ENCODE results near the gene ARF1.

ARF1 gene

DNA sequence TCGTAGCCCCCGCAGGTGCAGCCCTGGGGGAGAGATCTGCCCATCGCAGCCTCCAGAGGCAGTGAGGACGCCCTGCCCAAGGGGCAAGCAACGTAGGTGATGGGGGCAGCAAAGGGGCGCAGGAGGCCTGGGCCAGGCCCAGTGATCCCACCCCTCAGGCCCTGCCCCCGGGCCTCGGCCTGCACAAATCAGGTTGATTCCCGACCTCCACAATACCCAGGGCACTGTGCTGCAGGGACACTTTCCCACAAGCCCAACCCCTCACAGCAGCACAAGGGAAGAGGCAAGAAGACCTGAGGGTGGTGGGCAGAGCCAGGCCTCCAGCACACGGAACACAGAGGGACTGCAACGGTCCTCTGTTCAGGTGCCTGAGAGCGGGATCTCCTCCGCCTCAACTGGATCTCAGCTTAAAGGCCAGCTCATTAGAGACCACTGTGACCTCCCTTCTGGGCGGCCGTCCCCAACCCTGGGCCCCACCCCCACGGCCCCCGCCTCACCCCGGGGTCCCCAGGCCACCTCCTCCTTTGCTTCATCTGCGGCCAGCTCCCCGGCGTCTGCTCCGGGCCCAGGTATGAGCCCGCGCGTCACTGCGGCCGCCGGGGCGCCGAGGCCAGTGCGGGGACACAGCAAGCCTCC lies 812 bp upstream of the ARF1 start:
- H3K4me1 ChIP-seq (ENCODE audit: control insufficient read depth, insufficient read depth, low read length), result peaks cover 36% of the 10 kb centered on the region
- H3K27ac ChIP-seq (ENCODE audit: low read depth, low read length), result peak overlapping the region; percentile 64; the same call in 1 of the 2 replicates
- peak overlapping the region; percentile 67 for H3K4me3 ChIP-seq (ENCODE audit: low read depth, low read length)
- peak overlapping the region; percentile 70 for H3K9ac ChIP-seq (ENCODE audit: low read length)
- H3K27me3 ChIP-seq (ENCODE audit: control insufficient read depth, insufficient read depth, low read length), result peaks cover 22% of the 10 kb centered on the region
- no peaks in the 10 kb centered on the region for H3K9me3 ChIP-seq (ENCODE audit: control insufficient read depth, insufficient read depth, low read depth, low read length)
- H3K36me3 ChIP-seq (ENCODE audit: control insufficient read depth, insufficient read depth, low read length), result peaks cover 9% of the 10 kb centered on the region; the same call in 1 of the 2 replicates

DNA sequence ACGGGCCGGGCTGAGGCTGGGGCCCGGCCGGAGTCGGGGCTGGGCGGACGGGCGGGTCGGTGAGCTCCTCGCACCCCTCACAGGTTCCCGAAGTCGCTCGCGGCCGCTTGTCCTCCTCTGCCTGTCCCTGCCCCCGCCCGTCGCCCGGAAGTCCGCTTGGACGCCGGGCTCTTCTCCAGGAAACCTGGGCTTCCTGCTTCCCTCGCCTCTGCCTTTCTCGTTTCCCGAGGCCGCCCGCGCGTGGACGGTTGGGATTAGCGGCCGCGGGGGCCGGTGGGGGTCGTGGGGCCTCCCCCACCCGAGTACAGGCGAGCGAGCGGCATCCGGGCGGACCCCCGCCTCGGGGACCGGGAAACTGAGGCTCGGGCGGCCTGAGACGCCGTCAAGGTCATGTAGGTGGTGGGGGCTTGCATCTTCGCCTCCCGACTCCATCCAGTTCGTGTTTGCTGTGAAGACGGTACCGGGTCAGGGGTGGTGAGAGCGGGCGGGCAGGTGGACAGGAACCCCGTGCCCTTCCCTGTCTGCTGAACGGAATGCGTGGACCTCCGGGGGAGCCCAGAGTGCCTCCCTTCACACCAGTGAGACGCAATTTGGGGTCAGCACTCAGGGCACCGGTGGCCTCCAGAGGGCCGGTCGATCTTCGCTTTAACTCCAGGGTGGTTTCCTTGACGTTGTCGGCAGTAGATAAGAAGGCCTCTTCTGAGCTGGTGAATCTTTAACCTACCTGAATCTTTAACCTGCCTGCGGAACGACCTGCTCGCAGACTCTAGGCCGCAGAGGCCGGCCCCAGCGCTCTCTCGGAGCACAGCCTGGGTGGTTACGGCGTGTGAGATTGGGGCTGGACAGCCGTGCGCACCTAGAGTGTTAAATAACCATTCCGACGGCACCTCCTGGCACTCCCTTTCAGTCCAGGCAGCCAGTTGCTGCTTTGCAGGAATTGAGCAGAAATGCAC lies 686 bp downstream of the ARF1 start:
- H3K9ac ChIP-seq (ENCODE audit: low read length), result peak overlapping the region; percentile 94
- peaks cover 9% of the 10 kb centered on the region for H3K27me3 ChIP-seq (ENCODE audit: control insufficient read depth, insufficient read depth, low read length)
- peak overlapping the region; percentile 94 for H3K27ac ChIP-seq (ENCODE audit: low read depth, low read length)
- peak overlapping the region; percentile 100 for H3K4me3 ChIP-seq (ENCODE audit: low read depth, low read length)
- H3K9me3 ChIP-seq (ENCODE audit: control insufficient read depth, insufficient read depth, low read depth, low read length), result no peaks in the 10 kb centered on the region
- H3K36me3 ChIP-seq (ENCODE audit: control insufficient read depth, insufficient read depth, low read length), result peaks cover 13% of the 10 kb centered on the region
- H3K4me1 ChIP-seq (ENCODE audit: control insufficient read depth, insufficient read depth, low read length), result peaks cover 44% of the 10 kb centered on the region

DNA sequence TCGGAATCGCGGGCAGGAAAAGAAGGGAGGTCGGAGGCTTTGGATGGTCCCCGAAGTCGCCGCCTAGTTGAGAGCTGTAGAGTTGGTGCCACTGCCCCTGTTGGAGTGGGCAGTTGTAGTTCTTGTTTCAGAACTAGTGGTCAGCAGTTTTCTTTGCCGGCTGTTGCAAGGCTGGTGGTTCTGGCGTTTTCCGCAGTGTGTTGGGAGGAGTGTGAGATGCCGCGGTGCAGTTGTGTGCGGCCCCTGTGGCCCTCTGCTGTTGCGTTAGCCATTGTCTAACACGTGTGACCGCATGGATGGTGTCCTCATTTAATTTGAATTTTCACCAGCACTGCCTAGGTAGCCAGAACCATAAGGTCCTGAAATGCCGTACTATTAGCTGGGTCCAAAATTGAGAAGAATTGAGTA lies 1.4 kb downstream of the ARF1 start:
- Histone ChIP-seq H3K9ac (ENCODE audit: low read length) (peak overlapping the region; percentile 94), H3K27ac (ENCODE audit: low read depth, low read length) (peak overlapping the region; percentile 94; the same call in 1 of the 2 replicates), H3K36me3 (ENCODE audit: control insufficient read depth, insufficient read depth, low read length) (peaks cover 20% of the 10 kb centered on the region), H3K9me3 (ENCODE audit: control insufficient read depth, insufficient read depth, low read depth, low read length) (no peaks in the 10 kb centered on the region), H3K27me3 (ENCODE audit: control insufficient read depth, insufficient read depth, low read length) (peaks cover 8% of the 10 kb centered on the region; the same call in 1 of the 2 replicates), H3K4me1 (ENCODE audit: control insufficient read depth, insufficient read depth, low read length) (peaks cover 45% of the 10 kb centered on the region), H3K4me3 (ENCODE audit: low read depth, low read length) (peak overlapping the region; percentile 100)

DNA sequence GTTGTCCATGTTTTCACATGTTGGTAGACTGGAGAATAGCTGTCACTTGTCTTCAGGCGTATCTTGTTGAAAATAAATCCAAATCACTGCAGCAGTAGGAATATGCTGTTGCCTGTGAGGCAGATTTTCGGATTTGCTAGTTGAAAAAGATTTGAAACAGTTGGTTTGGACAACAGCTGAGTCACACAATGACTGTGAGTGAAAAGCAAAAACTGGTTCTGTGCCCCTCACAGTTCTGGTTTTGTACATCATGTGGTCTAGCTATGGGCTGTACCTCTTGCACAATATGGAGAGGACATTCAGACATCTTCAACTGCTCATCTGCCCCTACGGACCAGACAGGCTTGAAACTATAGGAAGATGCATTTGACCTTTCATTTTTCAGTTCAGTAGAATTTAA lies 1.8 kb downstream of the ARF1 start:
- H3K27ac ChIP-seq (ENCODE audit: low read depth, low read length), result no peak overlapping the region

DNA sequence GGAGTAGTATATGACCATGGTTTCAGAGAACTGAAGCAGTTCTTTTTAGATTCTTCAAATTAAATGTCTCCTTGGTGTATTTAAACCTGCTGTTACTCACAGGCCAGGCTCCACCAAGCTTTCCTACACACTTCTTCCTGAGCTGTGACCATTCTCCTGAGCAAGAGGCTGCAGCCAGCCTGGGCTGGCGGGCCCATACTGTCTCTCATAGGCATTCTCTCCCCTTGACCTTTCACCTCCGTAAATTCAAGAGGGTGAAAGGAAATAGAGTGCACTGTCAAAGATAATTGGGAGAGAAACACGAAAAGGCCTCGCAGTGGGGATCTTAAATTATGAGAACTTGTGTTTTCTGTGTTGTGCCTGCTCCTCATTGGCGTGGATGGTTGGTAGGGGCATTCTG lies 2.3 kb downstream of the ARF1 start:
- Histone ChIP-seq H3K4me1 (ENCODE audit: control insufficient read depth, insufficient read depth, low read length) (peaks cover 42% of the 10 kb centered on the region), H3K27ac (ENCODE audit: low read depth, low read length) (no peak overlapping the region), H3K36me3 (ENCODE audit: control insufficient read depth, insufficient read depth, low read length) (peaks cover 25% of the 10 kb centered on the region), H3K9me3 (ENCODE audit: control insufficient read depth, insufficient read depth, low read depth, low read length) (no peaks in the 10 kb centered on the region), H3K9ac (ENCODE audit: low read length) (peak overlapping the region; percentile 94), H3K27me3 (ENCODE audit: control insufficient read depth, insufficient read depth, low read length) (peaks cover 1% of the 10 kb centered on the region; the same call in 1 of the 2 replicates), H3K4me3 (ENCODE audit: low read depth, low read length) (peak overlapping the region; percentile 100)

More for the DNA sequence above, 1.8 kb downstream of the ARF1 start:
- Histone ChIP-seq H3K36me3 (ENCODE audit: control insufficient read depth, insufficient read depth, low read length) (peaks cover 23% of the 10 kb centered on the region), H3K4me3 (ENCODE audit: low read depth, low read length) (peak overlapping the region; percentile 100), H3K9me3 (ENCODE audit: control insufficient read depth, insufficient read depth, low read depth, low read length) (no peaks in the 10 kb centered on the region), H3K27me3 (ENCODE audit: control insufficient read depth, insufficient read depth, low read length) (peaks cover 6% of the 10 kb centered on the region; the same call in 1 of the 2 replicates), H3K4me1 (ENCODE audit: control insufficient read depth, insufficient read depth, low read length) (peaks cover 42% of the 10 kb centered on the region), H3K9ac (ENCODE audit: low read length) (peak overlapping the region; percentile 94)

DNA sequence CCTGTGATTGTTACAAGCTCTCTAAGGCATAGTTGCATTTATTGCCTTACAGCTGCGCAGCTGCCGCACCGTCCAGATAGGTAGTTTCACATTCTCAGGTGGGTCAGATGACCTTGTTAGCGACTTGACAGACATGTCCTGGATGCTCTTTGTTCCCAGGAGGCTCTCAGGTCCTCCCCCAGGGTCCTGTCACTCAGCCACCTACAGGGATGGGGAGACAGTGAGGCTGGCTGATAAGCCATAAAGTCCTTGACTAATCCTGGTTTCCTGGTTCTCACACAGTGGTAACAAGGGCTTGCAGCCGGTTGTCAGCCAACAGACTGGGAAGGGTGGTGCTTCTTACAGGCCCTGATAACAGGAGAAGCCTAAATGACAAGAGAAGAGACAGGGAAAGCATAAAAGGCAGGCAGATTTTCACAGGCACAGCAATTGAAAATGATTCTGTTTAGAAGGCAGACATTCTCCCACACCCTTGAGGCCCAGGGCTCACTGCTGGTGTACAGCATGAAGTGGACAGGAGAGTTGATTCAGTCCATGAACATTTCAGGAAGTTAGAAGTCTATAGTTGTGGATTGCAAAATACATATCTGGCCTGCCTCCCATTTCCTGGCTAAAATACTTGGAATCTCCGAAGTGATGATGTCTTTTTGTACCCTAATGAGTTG lies 2.9 kb downstream of the ARF1 start:
- Histone ChIP-seq H3K4me1 (ENCODE audit: control insufficient read depth, insufficient read depth, low read length) (peaks cover 42% of the 10 kb centered on the region), H3K9ac (ENCODE audit: low read length) (peak overlapping the region; percentile 94), H3K36me3 (ENCODE audit: control insufficient read depth, insufficient read depth, low read length) (peaks cover 27% of the 10 kb centered on the region), H3K27ac (ENCODE audit: low read depth, low read length) (no peak overlapping the region), H3K4me3 (ENCODE audit: low read depth, low read length) (peak overlapping the region; percentile 100), H3K9me3 (ENCODE audit: control insufficient read depth, insufficient read depth, low read depth, low read length) (no peaks in the 10 kb centered on the region), H3K27me3 (ENCODE audit: control insufficient read depth, insufficient read depth, low read length) (no peaks in the 10 kb centered on the region)

DNA sequence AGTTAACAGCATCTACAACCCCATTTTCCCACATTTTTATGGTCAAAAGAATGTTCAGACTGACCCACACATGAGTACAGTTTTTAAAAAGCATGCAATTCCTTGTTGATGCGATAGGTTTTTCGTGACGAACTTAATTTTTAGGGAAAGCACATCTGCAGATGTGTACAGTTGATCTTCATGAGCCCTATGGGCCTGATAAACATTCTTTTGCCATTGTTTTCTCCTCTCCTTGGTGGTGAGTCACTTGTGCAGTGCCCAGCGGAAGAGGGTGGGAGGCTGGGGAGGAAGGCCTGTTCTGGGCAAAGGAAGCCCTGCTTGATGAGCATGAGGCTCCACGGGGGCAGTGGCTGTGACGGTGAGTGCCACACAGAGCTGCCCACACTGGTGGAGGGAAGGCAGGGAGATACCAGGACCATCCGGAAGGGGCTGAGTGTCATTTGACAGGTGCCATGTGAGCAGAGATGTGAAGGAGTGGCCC lies 5.3 kb downstream of the ARF1 start:
- H3K36me3 ChIP-seq (ENCODE audit: control insufficient read depth, insufficient read depth, low read length), result peaks cover 44% of the 10 kb centered on the region
- H3K4me3 ChIP-seq (ENCODE audit: low read depth, low read length), result no peak overlapping the region
- no peak overlapping the region for H3K9ac ChIP-seq (ENCODE audit: low read length)
- no peaks in the 10 kb centered on the region for H3K9me3 ChIP-seq (ENCODE audit: control insufficient read depth, insufficient read depth, low read depth, low read length)
- peaks cover 36% of the 10 kb centered on the region for H3K4me1 ChIP-seq (ENCODE audit: control insufficient read depth, insufficient read depth, low read length)
- no peak overlapping the region for H3K27ac ChIP-seq (ENCODE audit: low read depth, low read length)
- H3K27me3 ChIP-seq (ENCODE audit: control insufficient read depth, insufficient read depth, low read length), result no peaks in the 10 kb centered on the region

DNA sequence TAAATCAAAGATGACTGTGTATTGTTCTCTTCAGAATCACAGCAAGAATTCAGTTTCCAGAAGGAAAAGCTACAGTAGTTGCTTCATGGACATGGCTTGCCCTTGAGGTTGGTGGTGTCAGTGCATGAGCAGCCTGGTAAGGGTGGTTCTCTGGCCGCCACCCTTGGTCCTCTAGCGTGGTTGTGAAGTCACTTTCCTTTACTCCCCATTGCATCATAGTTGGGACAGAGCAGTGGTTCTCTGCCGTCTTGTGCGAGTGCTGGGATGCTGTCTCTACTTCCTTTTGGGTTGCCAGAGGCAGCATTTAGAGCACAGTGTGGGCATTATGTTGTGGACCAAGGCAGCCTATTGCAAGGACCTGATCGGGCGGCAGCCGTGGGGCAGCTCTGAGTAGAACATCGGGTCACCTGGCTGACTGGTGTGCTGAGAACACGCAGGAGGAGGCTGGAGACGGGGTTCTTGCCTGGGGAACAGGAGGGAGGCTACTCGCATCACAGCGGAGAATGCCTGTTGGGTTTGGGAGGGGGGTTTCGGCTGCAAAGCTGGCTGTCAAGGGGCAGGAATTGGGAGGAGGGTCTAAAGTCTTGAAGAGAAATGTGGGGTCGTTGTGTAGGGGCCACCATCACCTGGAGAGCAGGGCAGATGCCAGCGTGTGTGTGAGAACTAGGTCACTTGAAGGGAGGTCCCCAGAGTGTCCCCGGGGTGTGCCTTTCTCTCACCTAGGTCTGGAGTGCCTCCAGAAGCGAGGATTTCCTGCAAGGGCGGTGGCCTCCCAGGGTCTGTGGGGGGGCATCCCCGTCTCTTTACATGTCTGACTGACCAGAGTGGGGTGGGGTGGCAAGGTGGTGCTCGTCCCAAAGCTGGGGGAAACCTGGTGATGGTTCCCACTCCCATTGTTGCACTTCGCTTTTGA lies 6.3 kb downstream of the ARF1 start:
- Histone ChIP-seq H3K9me3 (ENCODE audit: control insufficient read depth, insufficient read depth, low read depth, low read length) (peaks cover 5% of the 10 kb centered on the region; the same call in 1 of the 2 replicates), H3K4me1 (ENCODE audit: control insufficient read depth, insufficient read depth, low read length) (peaks cover 36% of the 10 kb centered on the region), H3K4me3 (ENCODE audit: low read depth, low read length) (no peak overlapping the region), H3K9ac (ENCODE audit: low read length) (no peak overlapping the region), H3K27ac (ENCODE audit: low read depth, low read length) (no peak overlapping the region), H3K36me3 (ENCODE audit: control insufficient read depth, insufficient read depth, low read length) (peaks cover 49% of the 10 kb centered on the region), H3K27me3 (ENCODE audit: control insufficient read depth, insufficient read depth, low read length) (no peaks in the 10 kb centered on the region)

DNA sequence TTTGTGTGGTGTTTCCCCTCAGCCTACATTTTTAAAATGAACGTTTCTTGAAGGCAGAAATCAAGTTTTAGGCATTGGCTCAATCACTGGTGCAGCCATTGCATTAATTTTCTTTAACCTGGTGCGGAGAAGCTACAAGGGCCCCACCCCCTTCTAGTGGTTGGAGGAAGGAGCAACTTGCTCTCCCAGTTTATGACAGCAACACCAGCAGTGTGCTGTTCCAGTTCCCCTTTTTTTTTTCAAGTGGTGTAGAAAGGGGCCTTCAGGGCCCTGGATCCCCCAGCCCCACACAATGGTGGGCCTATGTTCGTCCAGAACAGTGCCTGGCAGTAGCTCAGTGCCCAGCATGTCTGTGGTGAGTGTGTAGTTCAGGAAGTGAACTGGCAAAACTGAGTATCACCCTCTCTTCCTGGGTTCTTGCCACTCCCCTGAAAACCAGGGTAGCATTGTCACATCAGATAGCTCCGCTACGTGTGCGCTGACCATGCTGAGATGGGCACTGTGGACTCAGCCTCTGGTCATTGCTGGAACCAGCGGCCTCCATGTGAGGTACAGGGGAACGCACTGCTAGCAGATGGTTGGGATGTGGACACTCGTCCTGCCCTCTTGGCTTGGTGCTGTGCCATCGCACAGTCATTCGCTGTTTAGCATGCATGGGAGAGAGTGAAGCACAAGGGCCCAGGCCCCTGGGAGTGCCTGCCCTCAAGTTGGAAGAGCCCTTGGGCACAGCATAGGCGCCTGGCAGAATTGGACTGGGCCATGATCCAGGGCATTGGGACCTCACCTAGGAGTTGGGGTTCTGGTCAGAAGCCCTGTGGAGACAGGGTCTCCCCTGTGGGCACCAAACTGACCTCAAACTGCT lies 7.2 kb downstream of the ARF1 start:
- Histone ChIP-seq H3K4me1 (ENCODE audit: control insufficient read depth, insufficient read depth, low read length) (peaks cover 28% of the 10 kb centered on the region), H3K9me3 (ENCODE audit: control insufficient read depth, insufficient read depth, low read depth, low read length) (peaks cover 12% of the 10 kb centered on the region; the same call in 1 of the 2 replicates), H3K4me3 (ENCODE audit: low read depth, low read length) (no peak overlapping the region), H3K27me3 (ENCODE audit: control insufficient read depth, insufficient read depth, low read length) (no peaks in the 10 kb centered on the region), H3K9ac (ENCODE audit: low read length) (no peak overlapping the region), H3K36me3 (ENCODE audit: control insufficient read depth, insufficient read depth, low read length) (peaks cover 53% of the 10 kb centered on the region), H3K27ac (ENCODE audit: low read depth, low read length) (no peak overlapping the region)

All from HUES6 (cell line).